Muscle layer of duodenum (tissue), 2 donors: Measurements from ENCODE around the gene GOLIM4.
A peak's percentile ranks its signal among the peaks of the same experiment; 100 is the strongest.

Experiments used
- H3K27ac ChIP-seq: one replicate; pipeline ENCODE4 v1.7.0; 2013; ENCODE audit warnings: mild to moderate bottlenecking, low read length
- H3K27me3 ChIP-seq: one replicate; pipeline ENCODE4 v1.7.0; 2013; ENCODE audit warnings: low read depth, mild to moderate bottlenecking, control low read depth, low read length
- H3K36me3 ChIP-seq, 2 donors: one replicate each; pipeline ENCODE4 v1.7.0; 2013; ENCODE audit warnings: low read length in 2 of 2, control low read depth in 1 of 2, mild to moderate bottlenecking in 1 of 2; ENCODE audit not compliant: insufficient read depth in 2 of 2, control insufficient read depth in 1 of 2
- H3K4me1 ChIP-seq, 2 donors: one replicate each; pipeline ENCODE4 v1.7.0; 2013; ENCODE audit warnings: low read length in 2 of 2, mild to moderate bottlenecking in 2 of 2, control low read depth in 1 of 2, moderate library complexity in 1 of 2; ENCODE audit not compliant: insufficient read depth in 2 of 2, control insufficient read depth in 1 of 2
- H3K4me3 ChIP-seq, 2 donors: one replicate each; pipeline ENCODE4 v1.7.0; 2013; ENCODE audit warnings: low read length in 2 of 2, low read depth in 1 of 2, mild to moderate bottlenecking in 1 of 2
- H3K9me3 ChIP-seq, 2 donors: one replicate each; pipeline ENCODE4 v1.7.0; 2013; ENCODE audit warnings: low read length in 2 of 2, control low read depth in 1 of 2, mild to moderate bottlenecking in 1 of 2; ENCODE audit not compliant: control insufficient read depth in 1 of 2
- donor health status: healthy.

Gene GOLIM4

DNA sequence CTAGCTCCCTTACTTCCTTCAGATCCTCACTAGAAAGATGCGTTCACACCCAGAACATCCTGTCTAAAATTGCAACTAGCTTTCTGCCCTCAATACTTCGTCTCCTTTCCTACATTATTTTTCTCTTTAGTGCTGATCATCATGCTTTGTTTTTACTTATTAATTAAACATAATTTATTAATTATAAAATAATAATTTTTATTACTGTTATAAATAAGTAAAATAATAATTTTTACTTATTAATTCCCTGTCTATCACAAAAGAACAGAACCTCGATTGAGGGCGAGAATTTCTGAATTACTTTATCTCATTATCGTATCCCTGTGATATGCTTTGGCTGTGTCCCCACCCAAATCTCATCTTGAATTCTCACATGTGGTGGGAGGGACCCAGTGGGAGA is 41.3 kb downstream of the GOLIM4 start:
- Histone ChIP-seq H3K4me3 (no peak overlapping the region), H3K9me3 (no peaks in the 10 kb centered on the region), H3K36me3 (no peaks in the 10 kb centered on the region), H3K4me1 (peaks cover 7 to 15% of the 10 kb centered on the region in 2 donors), H3K27me3 (no peaks in the 10 kb centered on the region), H3K27ac (no peak overlapping the region)

DNA sequence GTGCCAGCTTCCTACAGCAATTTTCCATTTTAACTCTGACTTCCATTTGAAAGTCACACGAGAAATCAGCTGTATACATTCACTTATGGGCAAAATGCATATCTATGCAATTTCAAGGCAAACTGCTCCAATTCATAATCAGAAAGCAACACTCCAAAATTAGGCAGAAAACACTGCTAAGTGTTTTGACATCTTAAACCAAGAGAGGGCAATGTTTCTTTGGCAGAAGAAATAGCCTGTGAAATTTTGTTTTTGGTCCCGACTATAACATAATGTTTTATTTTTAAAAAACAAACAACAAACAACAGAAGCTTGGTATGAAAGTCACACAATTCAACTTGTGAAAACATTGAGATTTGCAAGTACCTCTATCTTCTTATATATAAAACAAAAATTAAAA is 42.6 kb downstream of the GOLIM4 start:
- Histone ChIP-seq H3K4me3 (no peak overlapping the region), H3K9me3 (no peaks in the 10 kb centered on the region), H3K27me3 (no peaks in the 10 kb centered on the region), H3K27ac (no peak overlapping the region), H3K36me3 (no peaks in the 10 kb centered on the region), H3K4me1 (peaks cover 15% of the 10 kb centered on the region in 2 donors)

DNA sequence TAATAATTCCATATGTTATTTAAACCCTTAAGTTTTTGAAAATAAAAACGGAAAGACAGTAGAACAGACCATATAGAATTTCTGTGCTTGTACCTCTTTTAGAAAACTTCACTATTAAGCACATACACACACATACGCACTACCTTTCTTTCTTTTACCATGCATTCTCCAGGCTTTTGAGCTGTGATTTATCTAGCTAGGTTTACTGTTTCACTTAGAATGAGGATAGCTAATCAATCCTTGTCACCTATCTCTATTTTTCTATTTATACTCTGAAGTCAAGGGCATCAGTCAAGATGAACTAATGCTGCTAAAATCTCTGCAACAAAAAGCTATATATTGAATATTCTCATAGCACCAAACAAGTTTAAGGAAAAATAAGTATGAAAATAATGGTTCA is 43.2 kb downstream of the GOLIM4 start:
- Histone ChIP-seq H3K27me3 (no peaks in the 10 kb centered on the region), H3K4me1 (peaks cover 15% of the 10 kb centered on the region in 2 donors), H3K4me3 (no peak overlapping the region), H3K36me3 (no peaks in the 10 kb centered on the region), H3K9me3 (no peaks in the 10 kb centered on the region), H3K27ac (no peak overlapping the region)

DNA sequence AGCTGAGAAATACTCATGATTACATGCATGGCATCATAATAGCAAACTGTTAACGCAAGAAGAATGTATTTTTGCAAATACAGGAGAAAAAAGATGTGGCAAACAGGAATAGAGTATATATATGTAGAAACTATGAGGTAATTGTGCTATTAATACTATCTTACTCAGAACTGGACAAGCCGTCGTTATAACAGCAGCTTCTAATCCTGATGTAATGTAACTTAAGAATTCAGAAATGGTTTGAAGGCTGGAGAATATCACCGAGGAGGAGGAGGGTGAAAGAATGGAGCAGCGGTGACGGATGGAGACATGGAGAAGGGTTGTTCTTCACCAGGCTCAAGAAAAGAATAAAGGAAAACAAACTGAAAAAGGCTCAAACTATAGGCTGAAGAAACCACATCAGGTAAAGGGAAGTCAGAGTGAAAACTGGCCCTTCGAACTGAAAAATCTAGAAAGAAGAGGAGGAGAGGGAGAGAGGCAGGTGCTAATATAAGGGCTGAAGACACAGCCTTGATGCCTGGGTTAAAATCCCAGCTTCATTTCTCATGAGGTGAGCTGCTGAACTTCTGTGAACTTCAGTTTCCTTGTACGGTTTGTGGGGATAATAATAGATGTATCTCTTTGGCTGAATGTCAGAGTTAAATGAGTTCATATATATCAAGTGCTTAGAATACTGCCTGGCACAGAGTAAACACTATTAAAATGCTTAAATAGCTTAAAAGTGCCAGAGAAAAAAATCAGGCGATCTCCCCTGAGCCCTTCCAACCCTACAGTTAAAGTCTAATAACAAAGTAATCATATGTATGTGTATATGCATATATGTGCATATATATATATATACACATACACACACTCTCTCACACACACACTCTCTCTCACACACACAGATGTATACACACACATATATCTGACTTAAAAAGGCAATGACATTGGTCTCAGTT is 43.9 kb downstream of the GOLIM4 start:
- peak overlapping the region; percentile 79 for H3K27ac ChIP-seq
- H3K27me3 ChIP-seq: no peaks in the 10 kb centered on the region
- H3K9me3 ChIP-seq: no peaks in the 10 kb centered on the region
- H3K4me1 ChIP-seq: peaks cover 15% of the 10 kb centered on the region in 2 donors
- H3K36me3 ChIP-seq: no peaks in the 10 kb centered on the region
- peak overlapping the region; percentile 6 to 9 for H3K4me3 ChIP-seq

DNA sequence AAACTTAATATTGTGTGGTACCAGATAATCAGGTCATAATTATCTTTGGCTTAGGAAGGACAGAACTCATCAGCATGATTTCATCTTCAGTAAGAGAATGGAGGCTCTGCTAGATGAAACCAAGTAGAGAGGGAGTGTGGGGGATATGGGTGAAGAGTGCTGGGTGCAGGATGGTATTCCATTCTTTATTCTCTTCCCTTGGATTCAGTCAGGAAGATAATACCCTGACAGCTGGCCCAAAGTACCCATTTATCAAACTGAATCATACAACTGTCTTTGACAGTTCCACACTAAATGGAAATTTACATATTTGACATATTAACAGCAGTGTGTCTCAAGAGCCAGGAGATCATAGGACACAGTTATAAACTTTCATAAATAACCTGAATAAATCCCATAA is 44.7 kb downstream of the GOLIM4 start:
- Histone ChIP-seq H3K9me3 (no peaks in the 10 kb centered on the region), H3K27me3 (no peaks in the 10 kb centered on the region), H3K36me3 (no peaks in the 10 kb centered on the region), H3K4me3 (no peak overlapping the region), H3K27ac (peak overlapping the region; percentile 79), H3K4me1 (peaks cover 15% of the 10 kb centered on the region in 2 donors)

DNA sequence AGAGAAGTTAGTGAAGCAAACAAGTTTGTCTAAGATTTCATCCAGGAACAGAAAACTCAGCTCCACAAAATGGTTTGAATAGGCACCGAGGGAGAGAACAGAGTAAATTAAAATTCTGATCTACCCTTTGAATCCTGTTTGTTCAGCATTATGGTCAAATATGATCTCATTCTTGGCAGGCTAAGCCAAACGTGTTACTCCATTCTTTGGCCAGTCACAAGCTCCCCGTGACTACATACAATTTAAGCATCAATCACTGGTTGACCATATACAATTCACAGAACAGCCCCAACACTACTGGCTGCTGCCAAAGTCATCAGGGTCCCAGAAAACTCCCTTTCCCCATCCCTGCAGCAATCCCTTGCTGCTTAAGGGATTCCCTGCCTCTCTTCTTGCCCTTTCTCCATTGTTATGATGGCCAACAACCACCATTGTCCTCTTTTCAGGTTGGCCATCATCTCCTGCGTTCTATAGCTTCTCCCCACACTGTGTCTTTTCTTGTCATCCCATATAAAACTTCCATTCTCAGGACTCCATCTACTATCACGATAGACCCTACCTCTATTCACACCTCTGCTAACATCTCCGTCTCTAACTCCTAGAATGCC is 46.3 kb downstream of the GOLIM4 start:
- Histone ChIP-seq H3K4me3 (no peak overlapping the region), H3K27me3 (no peaks in the 10 kb centered on the region), H3K4me1 (peaks cover 15% of the 10 kb centered on the region in 2 donors), H3K27ac (peak overlapping the region; percentile 18), H3K9me3 (no peaks in the 10 kb centered on the region), H3K36me3 (no peaks in the 10 kb centered on the region)

DNA sequence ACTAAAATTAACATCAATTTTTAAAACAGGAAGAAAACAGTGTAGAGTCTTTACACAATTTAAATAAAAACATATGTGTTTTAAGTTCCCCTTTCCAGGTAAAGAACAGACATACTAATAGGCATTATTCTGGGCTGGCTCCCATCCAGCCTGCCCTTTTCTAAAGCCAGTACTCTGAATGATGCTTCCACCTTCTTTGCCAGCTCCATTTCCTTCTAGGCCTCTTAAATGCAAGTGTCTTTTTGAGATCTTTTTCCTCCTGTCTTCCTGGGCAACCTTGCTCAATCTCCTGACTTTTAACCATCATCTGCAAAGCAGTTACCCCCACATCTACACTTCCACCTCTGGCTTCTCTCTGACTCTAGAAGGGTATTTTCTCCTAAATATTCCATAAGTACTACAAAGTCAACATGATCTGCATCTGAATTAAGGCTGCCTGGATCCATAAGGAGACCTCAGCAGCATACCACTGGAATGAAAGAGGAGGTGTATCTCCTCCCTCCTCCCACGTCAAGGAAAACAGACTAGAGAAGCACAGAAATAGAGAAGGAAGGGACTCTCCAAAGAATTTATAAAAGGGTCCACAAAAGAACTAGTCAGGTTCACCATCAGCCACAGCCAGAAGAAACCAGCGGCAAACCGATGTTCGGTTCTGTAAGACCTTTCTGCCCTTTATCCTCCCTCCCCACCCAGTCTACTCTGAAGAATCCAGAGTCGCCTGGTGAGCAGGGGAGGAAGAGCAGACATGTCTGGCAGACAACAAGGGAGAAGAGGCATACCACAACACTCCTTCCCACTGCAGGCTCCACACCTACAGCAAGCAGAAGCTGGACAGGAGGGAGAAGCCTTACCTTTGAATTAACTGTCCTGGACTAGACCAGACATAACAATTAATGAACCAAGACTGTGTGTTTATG is 47.1 kb downstream of the GOLIM4 start:
- H3K27ac ChIP-seq: peak overlapping the region; percentile 18
- H3K4me3 ChIP-seq: no peak overlapping the region
- H3K27me3 ChIP-seq: no peaks in the 10 kb centered on the region
- peaks cover 0 to 3% of the 10 kb centered on the region in 2 donors for H3K36me3 ChIP-seq
- peaks cover 15% of the 10 kb centered on the region in 2 donors for H3K4me1 ChIP-seq
- no peaks in the 10 kb centered on the region for H3K9me3 ChIP-seq

DNA sequence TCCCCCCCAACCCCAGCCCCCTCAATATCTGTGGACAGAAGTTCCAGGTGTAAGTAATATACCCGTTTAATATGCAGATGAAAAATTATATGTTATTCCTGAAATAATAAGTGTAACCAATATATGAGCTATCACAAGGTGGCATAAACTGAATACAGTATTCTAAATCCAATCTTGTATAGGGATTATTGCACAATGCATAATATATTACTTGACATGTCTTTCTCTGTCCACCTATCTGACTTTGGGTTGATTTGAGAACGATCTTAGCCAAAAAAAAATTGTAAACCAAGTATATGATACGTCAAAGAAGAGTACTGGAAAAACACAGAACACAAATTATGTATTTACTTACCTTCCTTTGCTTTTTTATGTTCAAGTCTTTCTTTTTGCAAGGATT is 47.8 kb downstream of the GOLIM4 start:
- H3K9me3 ChIP-seq: no peaks in the 10 kb centered on the region
- no peaks in the 10 kb centered on the region for H3K27me3 ChIP-seq
- H3K4me3 ChIP-seq: no peak overlapping the region
- peaks cover 2 to 10% of the 10 kb centered on the region in 2 donors for H3K36me3 ChIP-seq
- H3K4me1 ChIP-seq: peaks cover 13 to 14% of the 10 kb centered on the region in 2 donors
- H3K27ac ChIP-seq: no peak overlapping the region

DNA sequence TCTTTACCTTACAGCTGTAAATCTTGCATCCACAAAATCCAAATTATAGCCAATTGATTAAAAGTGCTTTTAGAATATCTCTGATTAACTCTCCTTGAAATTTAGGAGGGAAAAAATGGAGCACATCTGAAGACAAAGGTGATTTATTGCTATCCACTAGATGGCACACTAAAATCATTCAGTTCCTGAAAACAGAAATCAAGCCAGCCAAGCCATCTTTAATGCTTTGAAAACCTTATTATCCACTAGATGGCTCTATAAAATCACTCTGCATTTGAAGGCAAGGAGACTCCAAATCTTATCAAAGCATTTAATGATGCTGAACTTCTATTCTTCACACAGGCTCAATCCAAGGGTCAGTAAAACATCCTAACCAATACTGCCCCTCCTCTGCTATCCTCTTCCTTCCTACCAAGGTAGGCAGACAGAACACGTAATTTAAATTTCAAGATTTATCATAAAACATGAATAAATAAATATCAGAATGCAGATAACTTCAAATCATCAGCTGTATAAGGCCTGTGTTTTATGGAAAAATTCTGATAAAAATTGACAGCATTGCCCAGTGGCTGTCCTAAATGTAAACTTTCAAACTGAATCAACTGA is 48.4 kb downstream of the GOLIM4 start:
- no peaks in the 10 kb centered on the region for H3K9me3 ChIP-seq
- peaks cover 5 to 16% of the 10 kb centered on the region in 2 donors for H3K36me3 ChIP-seq
- peaks cover 8 to 12% of the 10 kb centered on the region in 2 donors for H3K4me1 ChIP-seq
- no peak overlapping the region for H3K27ac ChIP-seq
- no peak overlapping the region for H3K4me3 ChIP-seq
- H3K27me3 ChIP-seq: no peaks in the 10 kb centered on the region

DNA sequence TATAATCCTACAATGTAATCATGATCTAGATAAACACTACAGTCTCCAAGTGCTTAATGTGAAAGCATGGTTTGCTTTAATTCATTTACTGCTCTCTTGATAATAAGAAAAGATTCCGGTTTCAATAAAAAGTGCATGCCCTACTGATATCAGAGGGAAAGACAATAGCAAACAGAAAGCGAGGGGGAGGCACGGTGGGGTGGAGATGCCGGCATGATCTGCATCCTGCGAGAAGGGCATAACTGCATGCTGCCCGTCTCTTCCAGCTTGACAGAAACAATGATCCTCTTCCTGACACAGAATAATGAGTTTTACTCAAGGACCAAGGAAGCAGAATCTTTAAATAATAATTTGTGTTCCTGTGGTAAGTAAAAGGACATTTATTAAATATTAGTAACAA is 51.7 kb downstream of the GOLIM4 start:
- Histone ChIP-seq H3K27ac (no peak overlapping the region), H3K36me3 (peaks cover 5 to 20% of the 10 kb centered on the region in 2 donors), H3K9me3 (no peaks in the 10 kb centered on the region), H3K27me3 (no peaks in the 10 kb centered on the region), H3K4me3 (no peak overlapping the region), H3K4me1 (peaks cover 0 to 5% of the 10 kb centered on the region in 2 donors)
